Activated CD4-positive, alpha-beta T cell treated with anti-CD3 and anti-CD28 coated beads, Interleukin-2, amount 50 U/mL, for 16 hours (primary cell): ENCODE results near the gene MIEN1.
"Not testable (repeated sequence)": the region's sequence is repeated elsewhere in the genome, so short reads cannot be mapped to it uniquely, and the experiment has no call there.

Experiments
- DNase-seq: peaks from one replicate; pipeline ENCODE4 v3.0.0-alpha.2; 2020

Gene MIEN1

DNA sequence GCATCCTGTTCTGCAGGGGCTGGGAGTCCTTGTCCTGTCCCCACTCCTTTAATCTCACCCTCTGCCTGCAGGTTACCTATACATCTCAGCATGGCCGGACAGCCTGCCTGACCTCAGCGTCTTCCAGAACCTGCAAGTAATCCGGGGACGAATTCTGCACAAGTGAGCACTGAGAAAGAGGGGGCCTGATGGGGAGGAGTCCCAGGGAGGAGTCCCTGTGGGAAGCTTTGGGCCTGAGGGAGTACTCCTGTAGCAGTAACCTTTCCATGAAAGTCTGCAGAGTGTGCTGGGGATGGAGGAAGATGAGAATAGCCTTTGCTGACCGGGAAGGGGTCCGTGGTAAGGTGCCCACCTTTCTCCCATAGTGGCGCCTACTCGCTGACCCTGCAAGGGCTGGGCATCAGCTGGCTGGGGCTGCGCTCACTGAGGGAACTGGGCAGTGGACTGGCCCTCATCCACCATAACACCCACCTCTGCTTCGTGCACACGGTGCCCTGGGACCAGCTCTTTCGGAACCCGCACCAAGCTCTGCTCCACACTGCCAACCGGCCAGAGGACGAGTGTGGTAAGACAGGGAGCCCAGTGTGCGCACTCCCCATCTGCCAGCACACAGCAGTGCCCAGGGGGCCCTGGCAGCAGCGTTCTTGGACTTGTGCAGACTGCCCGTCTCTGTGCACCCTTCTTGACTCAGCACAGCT lies 14.8 kb downstream of the MIEN1 start:
- no peak for DNase-seq

DNA sequence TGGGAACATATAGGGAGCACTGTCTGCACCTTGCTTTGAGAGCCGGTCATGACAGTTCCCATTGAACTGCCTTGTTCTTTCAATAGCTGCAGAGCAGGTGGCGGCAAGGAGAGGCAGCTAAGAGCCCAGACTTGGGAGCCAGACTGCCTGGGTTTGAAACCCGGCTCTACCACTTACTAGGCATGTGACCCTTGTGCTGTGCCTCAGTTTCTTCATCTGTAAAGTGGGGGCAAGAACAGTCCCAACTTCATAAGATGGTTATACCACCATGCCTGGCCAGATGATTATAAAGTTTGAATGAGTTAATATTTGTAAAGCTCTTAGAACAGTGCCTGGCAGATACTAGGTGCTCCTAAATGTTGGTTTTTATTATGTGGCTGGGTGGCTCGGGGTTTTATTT lies 16.1 kb downstream of the MIEN1 start:
- DNase-seq, result no peak

- no peak for DNase-seq
Observed at GRCh38 chr17:39711851-39712250, 18.5 kb downstream of the MIEN1 start.

- not testable (repeated sequence) for DNase-seq
Observed at GRCh38 chr17:39711071-39711470, 19.3 kb downstream of the MIEN1 start.

- no peak for DNase-seq
Observed at GRCh38 chr17:39709998-39710964, 20.1 kb downstream of the MIEN1 start.

GRCh38 chr17:39709319-39709997 lies 20.9 kb downstream of the MIEN1 start:
- DNase-seq, result no peak

GRCh38 chr17:39706921-39707337 lies 23.4 kb downstream of the MIEN1 start:
- DNase-seq, result no peak

DNA sequence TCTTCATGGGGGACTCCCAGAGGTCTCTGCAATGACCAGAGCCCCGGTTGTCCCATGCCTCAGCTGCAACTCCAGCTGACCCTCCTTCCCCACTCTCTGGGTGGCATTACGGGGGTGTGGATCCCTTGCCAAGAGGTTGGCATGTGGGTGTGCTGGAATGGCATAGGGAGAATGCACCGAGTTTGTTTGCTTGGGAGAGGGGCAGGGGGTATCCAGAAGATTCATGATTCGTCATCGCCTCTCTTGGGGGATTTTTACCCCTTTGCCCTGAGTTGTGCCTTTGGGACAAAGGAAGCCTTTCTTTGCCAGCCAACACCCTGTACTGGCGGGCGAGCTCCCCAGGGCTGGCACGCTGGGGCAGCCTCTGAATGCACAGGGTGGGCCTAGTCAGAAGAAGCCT lies 23.9 kb downstream of the MIEN1 start:
- no peak for DNase-seq

GRCh38 chr17:39705786-39706348 lies 24.5 kb downstream of the MIEN1 start:
- no peak for DNase-seq

- DNase-seq, result no peak
Observed at GRCh38 chr17:39704821-39705551, 25.3 kb downstream of the MIEN1 start.

GRCh38 chr17:39703913-39704312 lies 26.4 kb downstream of the MIEN1 start:
- no peak for DNase-seq

DNA sequence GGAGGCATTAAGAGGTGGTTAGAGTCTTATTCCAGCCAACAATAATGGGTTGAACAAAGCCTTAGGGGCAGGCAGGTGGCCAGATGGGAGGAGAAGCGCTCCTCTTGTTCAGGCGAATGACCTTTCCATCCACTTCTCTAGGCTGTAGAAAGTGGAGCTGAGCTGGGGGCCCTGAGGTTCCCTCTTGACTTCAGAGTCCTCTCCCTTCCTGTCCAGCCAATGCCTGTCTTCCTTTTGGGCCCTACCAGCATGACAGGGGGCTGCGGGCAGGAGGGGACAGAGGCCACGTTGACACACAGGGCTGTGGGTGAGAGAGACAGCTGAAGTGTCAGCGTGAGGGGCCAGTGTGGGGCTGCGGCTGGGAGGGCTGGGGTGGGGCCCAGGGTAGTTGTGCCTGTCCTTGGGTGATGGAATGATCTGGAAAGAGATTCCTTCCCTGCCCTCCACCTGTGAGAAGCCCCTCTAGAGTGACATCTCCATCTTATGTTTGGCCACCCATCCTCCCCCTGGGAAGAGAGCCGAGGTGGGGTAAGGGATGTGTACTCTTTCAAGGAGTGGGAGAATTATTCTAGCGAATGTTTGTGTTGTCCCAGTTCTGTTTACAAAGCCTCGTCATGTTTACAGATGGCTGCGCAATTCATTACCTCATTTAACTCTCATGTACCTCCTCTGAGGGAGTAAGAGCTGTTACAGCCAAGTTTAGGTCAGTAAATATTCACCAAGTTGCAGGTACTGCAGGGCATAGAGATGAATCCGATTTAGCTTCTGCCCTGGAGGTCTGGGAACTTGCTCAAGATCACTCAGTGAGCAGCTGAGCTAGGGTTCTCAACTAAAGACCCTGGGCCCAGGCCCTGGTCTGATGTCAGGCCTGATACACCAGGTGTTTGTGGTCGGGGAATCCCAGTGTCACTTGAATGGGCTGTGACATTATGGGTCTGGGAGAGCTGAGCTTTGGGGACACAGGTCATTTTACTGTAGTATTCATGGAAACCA lies 27.1 kb downstream of the MIEN1 start:
- DNase-seq, result no peak

GRCh38 chr17:39701784-39702422 lies 28.4 kb downstream of the MIEN1 start:
- DNase-seq, result no peak

DNA sequence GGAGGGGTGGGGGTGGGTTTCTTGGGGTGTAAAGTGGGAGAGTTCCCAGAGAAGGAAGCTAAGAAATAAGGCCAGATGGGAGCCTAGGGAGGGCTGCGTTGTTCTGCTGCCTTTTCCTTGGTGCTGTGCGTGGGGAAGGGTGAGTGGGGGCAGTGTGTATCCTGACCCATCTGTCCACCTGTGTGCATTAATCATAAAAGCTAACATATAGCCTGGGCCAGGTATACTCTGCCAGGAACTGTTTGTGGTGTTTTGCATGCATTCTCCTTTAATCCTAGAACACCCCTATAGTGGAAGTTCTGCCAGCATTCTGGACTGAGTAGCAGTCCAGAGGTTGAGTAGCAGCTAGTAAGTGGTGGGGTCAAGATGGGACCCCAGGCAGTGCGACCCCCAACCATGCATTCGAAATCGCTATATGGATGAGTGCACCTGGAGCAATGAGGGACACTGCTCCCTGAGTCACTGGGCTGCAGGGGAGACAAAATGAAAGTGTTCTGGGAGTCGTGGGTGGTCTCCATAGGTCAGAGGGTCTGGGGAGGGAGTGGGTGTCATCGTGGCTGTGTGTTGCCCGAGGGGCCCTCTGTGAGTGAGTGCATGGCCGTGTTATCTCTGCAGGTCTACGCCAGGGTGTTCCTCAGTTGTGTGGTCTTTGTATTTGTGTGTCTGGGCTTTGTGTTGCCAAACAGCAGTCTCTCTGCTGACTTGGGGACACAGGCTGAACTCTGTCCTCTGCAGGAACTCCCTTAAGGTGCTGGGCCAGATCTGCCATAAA lies 29.1 kb downstream of the MIEN1 start:
- no peak for DNase-seq

GRCh38 chr17:39700148-39700987 lies 30.0 kb downstream of the MIEN1 start:
- no peak for DNase-seq

DNA sequence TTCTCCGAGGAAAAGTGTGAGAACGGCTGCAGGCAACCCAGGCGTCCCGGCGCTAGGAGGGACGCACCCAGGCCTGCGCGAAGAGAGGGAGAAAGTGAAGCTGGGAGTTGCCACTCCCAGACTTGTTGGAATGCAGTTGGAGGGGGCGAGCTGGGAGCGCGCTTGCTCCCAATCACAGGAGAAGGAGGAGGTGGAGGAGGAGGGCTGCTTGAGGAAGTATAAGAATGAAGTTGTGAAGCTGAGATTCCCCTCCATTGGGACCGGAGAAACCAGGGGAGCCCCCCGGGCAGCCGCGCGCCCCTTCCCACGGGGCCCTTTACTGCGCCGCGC lies 30.5 kb downstream of the MIEN1 start, which contains the start of gene ERBB2:
ERBB2 (plus strand) TSS at position 247 of the 330 bp plus-strand sequence. CDS start 175 bp downstream, outside the sequence.
- DNase-seq, result no peak

GRCh38 chr17:39699157-39699817 lies 31.0 kb downstream of the MIEN1 start:
- DNase-seq, result not testable (repeated sequence)

- no peak for DNase-seq
Observed at GRCh38 chr17:39697961-39698360, 32.4 kb downstream of the MIEN1 start.
